ENCODE measurements around the gene SIGMAR1.

The SIGMAR1 gene

DNA sequence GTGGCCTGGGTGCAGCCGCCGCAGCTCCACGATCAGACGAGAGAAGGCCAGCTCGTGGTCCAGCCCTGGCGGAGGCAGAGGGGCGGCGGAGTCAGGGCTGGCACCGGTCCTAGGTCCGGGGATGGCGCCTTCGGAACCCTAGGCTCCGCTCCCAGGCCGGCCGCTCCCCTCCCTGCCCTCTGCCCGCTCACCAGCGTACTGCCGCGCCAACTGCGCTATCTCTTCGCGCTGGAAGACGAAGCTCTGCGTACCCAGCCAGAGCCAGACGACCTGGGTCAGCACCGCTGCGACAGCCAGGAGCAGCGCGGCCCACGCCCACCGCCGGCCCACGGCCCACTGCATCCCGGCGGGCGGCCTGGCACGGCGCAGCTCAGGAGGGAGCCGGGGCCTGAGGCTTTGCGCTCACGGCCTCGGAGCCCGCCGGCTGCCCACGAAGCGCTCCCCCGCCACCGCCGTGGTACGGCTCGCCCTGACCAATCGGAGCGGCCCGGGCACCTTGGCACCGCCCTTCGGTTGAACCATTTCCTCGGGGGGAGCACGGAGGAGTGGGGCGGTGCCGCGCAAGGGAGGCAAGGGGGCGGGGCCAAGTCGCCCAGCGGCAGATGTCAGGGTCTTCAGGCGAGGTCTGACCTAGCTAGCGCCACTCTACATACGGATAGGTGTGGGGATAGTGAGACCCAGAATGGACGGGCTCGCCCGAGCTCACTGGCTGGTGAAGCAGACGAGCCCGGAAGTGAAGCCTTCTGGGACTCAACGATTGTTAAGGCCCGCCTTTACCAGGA is at the start of gene SIGMAR1:
TSS of gene SIGMAR1 (minus strand) at position 432 of the 782 bp plus-strand sequence. CDS start at position 342, 90 bp downstream.
- H3K4me2 ChIP-seq (ENCODE audit: low read length), result peak within 1 kb of the TSS; percentile 67
- H3K4me3 ChIP-seq (ENCODE audit: low read depth, low read length, poor library complexity, severe bottlenecking), result peak within 1 kb of the TSS; percentile 92
- no peaks in the 10 kb centered on the region for H3K9me2 ChIP-seq (ENCODE audit: low read depth, low read length)
- H4K20me1 ChIP-seq (ENCODE audit: insufficient read depth, low read length), result no peaks in the 10 kb centered on the region
- no peaks in the 10 kb centered on the region for H3F3A ChIP-seq (ENCODE audit: insufficient read depth, low read length)
- H3K27ac ChIP-seq (ENCODE audit: low read depth, low read length, poor library complexity, severe bottlenecking), result peak within 1 kb of the TSS; percentile 43
- no peaks in the 10 kb centered on the region for H3K27me3 ChIP-seq (ENCODE audit: insufficient read depth, low read length)
- H2AFZ ChIP-seq (ENCODE audit: low read length), result peak within 1 kb of the TSS; percentile 26; the same call in 1 of the 2 replicates
- no peaks in the 10 kb centered on the region for H3K9me3 ChIP-seq (ENCODE audit: low read length)
- H3K36me3 ChIP-seq (ENCODE audit: insufficient read depth, low read length), result peaks cover 17% of the 10 kb centered on the region
- H3K9ac ChIP-seq (ENCODE audit: low read length), result peak within 1 kb of the TSS; percentile 92
- peaks cover 13% of the 10 kb centered on the region; the same call in 1 of the 2 replicates for H3K79me2 ChIP-seq (ENCODE audit: insufficient read depth, low read length)
- TF ChIP-seq, protein P1, sequence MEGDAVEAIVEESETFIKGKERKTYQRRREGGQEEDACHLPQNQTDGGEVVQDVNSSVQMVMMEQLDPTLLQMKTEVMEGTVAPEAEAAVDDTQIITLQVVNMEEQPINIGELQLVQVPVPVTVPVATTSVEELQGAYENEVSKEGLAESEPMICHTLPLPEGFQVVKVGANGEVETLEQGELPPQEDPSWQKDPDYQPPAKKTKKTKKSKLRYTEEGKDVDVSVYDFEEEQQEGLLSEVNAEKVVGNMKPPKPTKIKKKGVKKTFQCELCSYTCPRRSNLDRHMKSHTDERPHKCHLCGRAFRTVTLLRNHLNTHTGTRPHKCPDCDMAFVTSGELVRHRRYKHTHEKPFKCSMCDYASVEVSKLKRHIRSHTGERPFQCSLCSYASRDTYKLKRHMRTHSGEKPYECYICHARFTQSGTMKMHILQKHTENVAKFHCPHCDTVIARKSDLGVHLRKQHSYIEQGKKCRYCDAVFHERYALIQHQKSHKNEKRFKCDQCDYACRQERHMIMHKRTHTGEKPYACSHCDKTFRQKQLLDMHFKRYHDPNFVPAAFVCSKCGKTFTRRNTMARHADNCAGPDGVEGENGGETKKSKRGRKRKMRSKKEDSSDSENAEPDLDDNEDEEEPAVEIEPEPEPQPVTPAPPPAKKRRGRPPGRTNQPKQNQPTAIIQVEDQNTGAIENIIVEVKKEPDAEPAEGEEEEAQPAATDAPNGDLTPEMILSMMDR (IDR thresholded peaks at IDR 0.05; ENCODE audit: low read length), result no peak
- no peak for TF ChIP-seq EZH2 (IDR thresholded peaks at IDR 0.05; ENCODE audit: borderline replicate concordance, low read length)
- peaks cover 24% of the 10 kb centered on the region for H3K4me1 ChIP-seq (ENCODE audit: insufficient read depth, low read length, severe bottlenecking)

DNA sequence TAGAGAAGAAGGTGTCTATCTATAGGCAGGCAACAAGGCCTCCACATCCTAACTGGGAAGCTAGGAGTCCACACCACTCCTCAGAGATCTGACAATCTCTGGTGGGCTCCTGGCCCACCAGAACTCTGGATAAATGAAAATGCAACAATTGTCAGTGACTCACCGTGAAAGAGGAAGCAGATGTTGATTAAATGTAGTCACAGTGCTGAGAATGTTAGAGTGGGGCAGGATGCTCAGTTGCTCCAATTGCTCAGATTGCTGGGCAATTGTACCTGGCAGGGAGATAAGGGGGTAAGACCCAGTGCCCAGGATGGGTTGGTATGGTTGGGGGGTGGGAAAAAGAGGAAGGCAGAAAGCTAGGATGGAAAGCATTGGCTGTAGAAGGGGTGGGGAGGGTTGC is 49.1 kb upstream of the SIGMAR1 start:
- no peaks in the 10 kb centered on the region for H3K36me3 ChIP-seq (ENCODE audit: insufficient read depth, low read length)
- H3K4me3 ChIP-seq (ENCODE audit: low read depth, low read length, poor library complexity, severe bottlenecking), result no peak overlapping the region
- H4K20me1 ChIP-seq (ENCODE audit: insufficient read depth, low read length), result no peaks in the 10 kb centered on the region
- H3K9ac ChIP-seq (ENCODE audit: low read length), result no peak overlapping the region
- no peaks in the 10 kb centered on the region for H3K4me1 ChIP-seq (ENCODE audit: insufficient read depth, low read length, severe bottlenecking)
- no peaks in the 10 kb centered on the region for H3K79me2 ChIP-seq (ENCODE audit: insufficient read depth, low read length)
- H3K27ac ChIP-seq (ENCODE audit: low read depth, low read length, poor library complexity, severe bottlenecking), result no peak overlapping the region
- H3K9me3 ChIP-seq (ENCODE audit: low read length), result no peaks in the 10 kb centered on the region
- no peak overlapping the region for H3K4me2 ChIP-seq (ENCODE audit: low read length)
- no peaks in the 10 kb centered on the region for H3K27me3 ChIP-seq (ENCODE audit: insufficient read depth, low read length)
- H3F3A ChIP-seq (ENCODE audit: insufficient read depth, low read length), result no peaks in the 10 kb centered on the region
- no peak overlapping the region for H2AFZ ChIP-seq (ENCODE audit: low read length)
- TF ChIP-seq, protein P1 (IDR thresholded peaks at IDR 0.05; ENCODE audit: low read length), result no peak
- TF ChIP-seq EZH2 (IDR thresholded peaks at IDR 0.05; ENCODE audit: borderline replicate concordance, low read length), result no peak
- no peaks in the 10 kb centered on the region for H3K9me2 ChIP-seq (ENCODE audit: low read depth, low read length)

DNA sequence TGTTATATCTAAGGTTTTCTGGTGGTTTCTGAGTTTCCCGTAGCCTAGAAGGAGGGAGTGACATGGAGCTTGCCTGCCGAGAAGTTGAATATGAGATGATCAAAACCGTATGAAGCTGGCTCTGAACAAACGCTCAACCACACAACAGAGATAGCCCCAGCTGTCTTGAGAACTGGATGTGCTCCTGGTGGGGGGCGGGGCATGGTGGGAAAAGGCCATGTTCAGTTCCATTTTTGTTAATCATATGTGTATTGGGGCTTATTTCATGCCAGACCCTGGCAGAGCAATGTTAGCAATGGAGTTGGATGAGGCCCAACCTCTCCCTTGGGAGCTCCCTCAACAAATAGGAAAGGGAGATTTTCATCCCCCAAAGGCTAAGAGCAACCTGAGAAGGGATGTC is 48.6 kb upstream of the SIGMAR1 start:
- no peaks in the 10 kb centered on the region for H3K27me3 ChIP-seq (ENCODE audit: insufficient read depth, low read length)
- H3F3A ChIP-seq (ENCODE audit: insufficient read depth, low read length), result no peaks in the 10 kb centered on the region
- no peaks in the 10 kb centered on the region for H3K4me1 ChIP-seq (ENCODE audit: insufficient read depth, low read length, severe bottlenecking)
- no peaks in the 10 kb centered on the region for H3K9me3 ChIP-seq (ENCODE audit: low read length)
- H3K27ac ChIP-seq (ENCODE audit: low read depth, low read length, poor library complexity, severe bottlenecking), result no peak overlapping the region
- no peak overlapping the region for H3K4me3 ChIP-seq (ENCODE audit: low read depth, low read length, poor library complexity, severe bottlenecking)
- H3K4me2 ChIP-seq (ENCODE audit: low read length), result no peak overlapping the region
- H3K79me2 ChIP-seq (ENCODE audit: insufficient read depth, low read length), result no peaks in the 10 kb centered on the region
- TF ChIP-seq, protein P1 (IDR thresholded peaks at IDR 0.05; ENCODE audit: low read length), result no peak
- TF ChIP-seq EZH2 (IDR thresholded peaks at IDR 0.05; ENCODE audit: borderline replicate concordance, low read length), result no peak
- no peaks in the 10 kb centered on the region for H4K20me1 ChIP-seq (ENCODE audit: insufficient read depth, low read length)
- no peaks in the 10 kb centered on the region for H3K36me3 ChIP-seq (ENCODE audit: insufficient read depth, low read length)
- no peaks in the 10 kb centered on the region for H3K9me2 ChIP-seq (ENCODE audit: low read depth, low read length)
- H2AFZ ChIP-seq (ENCODE audit: low read length), result no peak overlapping the region
- no peak overlapping the region for H3K9ac ChIP-seq (ENCODE audit: low read length)
